K562 (cell line): Measurements from ENCODE around the gene EGF. TPM values are rescaled to one million over a fixed set of nuclear protein-coding genes. Genes with fewer than 3 reads are reported as not detected.

Experiments
- ATAC-seq: fragments of 200-7000 bp; cut with Tn5 transposase; 3 replicates; pipeline ENCODE4 v1.9.1; 2020; ENCODE audit warnings: moderate library complexity
- Bru-seq: library from RNA; stranded (reverse); fragments of 400-500 nt; gene quantifications from one replicate; lab custom pipeline; 2021; lab: Mats Ljungman, UMichigan
- BruChase-seq, 2 experiments: library from RNA; stranded (reverse); fragments of 400-500 nt; gene quantifications; one replicate each; lab custom pipeline; 2021; lab: Mats Ljungman, UMichigan
- BruUV-seq: library from RNA; stranded (reverse); fragments of 400-500 nt; replicated peaks from 2 replicates; lab custom pipeline; 2021; lab: Mats Ljungman, UMichigan
- CTCF ChIA-PET: fragments of 300-600 bp; formaldehyde crosslinking; extraction: SDS; loops from one replicate; lab custom pipeline; 2021; ENCODE audit warnings: low intra/inter-chr PET ratio; lab: Yijun Ruan, JAX
- POLR2A ChIA-PET: fragments of 300-600, 350-650 bp; sonication (Branson Sonifier 250); formaldehyde crosslinking; extraction: SDS; loops from one replicate; lab custom pipeline; 2021; ENCODE audit warnings: antibody characterized with exemption, inconsistent platforms; lab: Yijun Ruan, JAX
- DNase-seq, 4 experiments: peaks; one replicate each; pipeline versions ENCODE4 v3.0.0 to v3.0.0-alpha.2; 2011 to 2018; ENCODE audit warnings: low spot score in 3 of 4, mixed read lengths in 3 of 4; ENCODE audit errors: extremely low read depth in 1 of 4
- FAIRE-seq: peaks from 2 replicates; lab custom pipeline; 2011; peaks lifted over from hg19 to GRCh38; lab: Jason Lieb, UNC
- H2AFZ ChIP-seq: 2 replicates; pipeline ENCODE4 v1.6.0; 2011; ENCODE audit warnings: low read depth, low read length, control low read depth, inconsistent platforms
- H3K27ac ChIP-seq: fragments of 200-600 bp; 3 replicates; pipeline ENCODE4 v1.8.0; 2011; ENCODE audit warnings: low read depth, mild to moderate bottlenecking, control low read depth, inconsistent platforms, low read length, moderate library complexity, mixed read lengths; ENCODE audit errors: extremely low read depth
- H3K27me3 ChIP-seq, 2 experiments: fragments of 300-600 bp in 1 of 2; 2 replicates in 1 of 2; 3 replicates in 1 of 2; pipeline versions ENCODE4 v1.6.0 to v1.8.0; 2011; ENCODE audit warnings: inconsistent platforms in 2 of 2, low read length in 2 of 2, mild to moderate bottlenecking in 1 of 2, mixed read lengths in 1 of 2, moderate library complexity in 1 of 2; ENCODE audit not compliant: control insufficient read depth in 2 of 2, insufficient read depth in 2 of 2
- H3K36me3 ChIP-seq: fragments of 300-600 bp; 3 replicates; pipeline ENCODE4 v1.8.0; 2011; ENCODE audit warnings: mild to moderate bottlenecking, low read length, inconsistent platforms; ENCODE audit not compliant: control insufficient read depth, insufficient read depth
- H3K4me1 ChIP-seq, 2 experiments: fragments of 200-600 bp in 1 of 2; replicated peaks in 1 of 2; 2 replicates in 1 of 2; 3 replicates in 1 of 2; pipeline versions ENCODE4 v1.5.1 to v1.8.0; 2011; ENCODE audit warnings: inconsistent platforms in 2 of 2, low read length in 2 of 2, mild to moderate bottlenecking in 1 of 2, mixed read lengths in 1 of 2, moderate library complexity in 1 of 2; ENCODE audit not compliant: control insufficient read depth in 2 of 2, insufficient read depth in 2 of 2
- H3K4me2 ChIP-seq: 2 replicates; pipeline ENCODE4 v1.6.1; 2011; ENCODE audit warnings: low read length, control low read depth, inconsistent platforms, mixed read lengths; ENCODE audit not compliant: insufficient read depth
- H3K4me3 ChIP-seq: fragments of 200-600 bp; sonication (generic), shearing (Covaris generic); 2 replicates; pipeline ENCODE4 v1.5.1; 2016; ENCODE audit warnings: control low read depth, inconsistent platforms
- H3K79me2 ChIP-seq: fragments of 200-600 bp; 3 replicates; pipeline ENCODE4 v1.8.0; 2011; ENCODE audit warnings: low read length, inconsistent platforms; ENCODE audit not compliant: control insufficient read depth, insufficient read depth
- H3K9ac ChIP-seq, 2 experiments: 2 replicates each; pipeline versions ENCODE4 v1.6.0 to v1.6.1; 2011; ENCODE audit warnings: low read depth in 2 of 2, low read length in 2 of 2, control low read depth in 1 of 2, inconsistent platforms in 1 of 2, mild to moderate bottlenecking in 1 of 2, mixed read lengths in 1 of 2; ENCODE audit not compliant: insufficient read depth in 1 of 2
- H3K9me1 ChIP-seq: one replicate; pipeline ENCODE4 v1.6.0; 2011; ENCODE audit warnings: inconsistent platforms, mild to moderate bottlenecking, low read length, moderate library complexity; ENCODE audit not compliant: control insufficient read depth, insufficient read depth
- H3K9me3 ChIP-seq: replicated peaks from 2 replicates; pipeline ENCODE4 v1.5.1; 2011; ENCODE audit warnings: low read depth, low read length, inconsistent platforms; ENCODE audit not compliant: control insufficient read depth, insufficient read depth
- H4K20me1 ChIP-seq: replicated peaks from 2 replicates; pipeline ENCODE4 v1.6.1; 2011; ENCODE audit warnings: low read length, inconsistent platforms, mixed read lengths; ENCODE audit not compliant: control insufficient read depth, insufficient read depth
- CSDE1 ChIP-seq, 2 experiments: fragments of 450-650 bp; IDR thresholded peaks; 2 replicates each; pipeline ENCODE4 v1.6.1; 2016; ENCODE audit warnings: mild to moderate bottlenecking in 1 of 2
- CXXC5 ChIP-seq: fragments of 250-450 bp; sonication (Bioruptor Pico); IDR thresholded peaks from 2 replicates; pipeline ENCODE4 v1.8.0; 2022; ENCODE audit warnings: inconsistent platforms, mild to moderate bottlenecking, moderate library complexity
- E2F6 ChIP-seq, 2 experiments: IDR thresholded peaks; 2 replicates each; pipeline ENCODE4 v1.6.1; 2011; ENCODE audit warnings: borderline replicate concordance in 1 of 2, control low read depth in 1 of 2, low read depth in 1 of 2, low read length in 1 of 2, mild to moderate bottlenecking in 1 of 2, mixed read lengths in 1 of 2, moderate library complexity in 1 of 2; ENCODE audit not compliant: insufficient read depth in 1 of 2, insufficient read length in 1 of 2, poor library complexity in 1 of 2, severe bottlenecking in 1 of 2; ENCODE audit errors: extremely low read depth in 1 of 2
- EWSR1 ChIP-seq: fragments of 450-650 bp; IDR thresholded peaks from 2 replicates; pipeline ENCODE4 v1.6.1; 2018; ENCODE audit warnings: borderline replicate concordance, mild to moderate bottlenecking, low read depth, moderate library complexity; ENCODE audit not compliant: partially characterized antibody
- POLR2H ChIP-seq: IDR thresholded peaks from 2 replicates; pipeline ENCODE4 v1.6.1; 2016; ENCODE audit warnings: missing genetic modification characterization, low read depth, mild to moderate bottlenecking, control low read depth, missing compliant biosample characterization, moderate library complexity
- RAD51 ChIP-seq: fragments of 450-650 bp; IDR thresholded peaks from 2 replicates; pipeline ENCODE4 v1.7.1; 2016; ENCODE audit warnings: low read depth, mild to moderate bottlenecking, borderline replicate concordance
- SMAD2 ChIP-seq: fragments of 150-350 bp; IDR thresholded peaks from 2 replicates; pipeline ENCODE4 v1.6.1; 2014; ENCODE audit warnings: low read depth, mild to moderate bottlenecking, low read length
- SRF ChIP-seq, 2 experiments: fragments of 250-450, 450-650 bp in 1 of 2; sonication (Bioruptor Pico) in 1 of 2; sonication (generic) in 1 of 2; formaldehyde crosslinking; IDR thresholded peaks; 2 replicates each; pipeline versions ENCODE4 v1.5.0 to v1.5.1; 2020 to 2022; ENCODE audit warnings: mild to moderate bottlenecking in 1 of 2, missing genetic modification reagents in 1 of 2
- TAF15 ChIP-seq: fragments of 200-400 bp; formaldehyde crosslinking; IDR thresholded peaks from 2 replicates; pipeline ENCODE4 v1.6.1; 2017; ENCODE audit warnings: mild to moderate bottlenecking, low read depth, low read length, moderate library complexity
- TOE1 ChIP-seq, 2 experiments: fragments of 450-650 bp in 1 of 2; sonication (generic) in 1 of 2; formaldehyde crosslinking in 1 of 2; IDR thresholded peaks; 2 replicates each; pipeline versions ENCODE4 v1.7.1 to v1.8.0; 2016 to 2022; ENCODE audit warnings: borderline replicate concordance in 2 of 2, mild to moderate bottlenecking in 2 of 2, antibody characterized with exemption in 1 of 2, inconsistent platforms in 1 of 2, low read depth in 1 of 2, missing genetic modification reagents in 1 of 2, moderate library complexity in 1 of 2
- ZFP36 ChIP-seq: fragments of 150-350 bp; IDR thresholded peaks from 2 replicates; pipeline ENCODE4 v1.6.1; 2018; ENCODE audit warnings: low read length, low read depth; ENCODE audit not compliant: partially characterized antibody
- ZNF134 ChIP-seq: fragments of 250-450 bp; sonication (Bioruptor Pico); conservative IDR thresholded peaks from 2 replicates; pipeline ENCODE4 v1.4.0; 2020
- ZNF212 ChIP-seq: fragments of 450-650 bp; formaldehyde crosslinking; IDR thresholded peaks from 2 replicates; pipeline ENCODE4 v1.4.0; 2020; ENCODE audit warnings: mild to moderate bottlenecking
- ZNF695 ChIP-seq: fragments of 450-650 bp; formaldehyde crosslinking; IDR thresholded peaks from 2 replicates; pipeline ENCODE4 v1.4.0; 2020; ENCODE audit warnings: mild to moderate bottlenecking, moderate library complexity
- ZNF77 ChIP-seq: fragments of 250-450 bp; sonication (Bioruptor Pico); IDR thresholded peaks from 2 replicates; pipeline ENCODE4 v1.5.0; 2020
- WGBS: fragments of 100-300 bp; shearing (Covaris generic); methylation state at CpG from one replicate; pipeline ENCODE4 v1.1.6; 2016; ENCODE audit warnings: low coverage, mixed read lengths; ENCODE audit not compliant: insufficient coverage; ENCODE audit errors: missing lambda C conversion rate; 5-methylcytosine and 5-hydroxymethylcytosine counted together
- in situ Hi-C: fragments of 300-500 bp; cut with MboI; formaldehyde crosslinking; loops from 4 replicates; pipeline ENCODE4 v1.15.0; 2018; ENCODE audit warnings: inconsistent platforms, mixed read lengths
- intact Hi-C: fragments of 100-400 bp; cut with micrococcal nuclease; formaldehyde crosslinking; loops from 2 replicates; pipeline ENCODE4 v1.14.2; 2022
- long read RNA-seq, 3 experiments: library from polyadenylated mRNA in 2 of 3; library from RNA in 1 of 3; unstranded in 2 of 3; stranded (forward) in 1 of 3; transcript quantifications; one replicate each; pipeline ENCODE4 v2.0.0, GENCODE V29; 2019 to 2022
- polyA minus RNA-seq, 3 experiments: library from RNA; depleted of rRNA, polyadenylated mRNA; stranded (reverse); fragments of >200 nt; gene quantifications; 2 replicates each; pipeline ENCODE4 v1.2.3, GENCODE V29; 2011
- polyA plus RNA-seq, 8 experiments: library from polyadenylated mRNA; depleted of rRNA in 4 of 8; stranded (reverse) in 5 of 8; unstranded in 3 of 8; fragments of >200 nt; fragmentation: Nextera tagmentation in 2 of 8; fragmentation: Illumina TruSeq in 1 of 8; extraction: Ambion mirVana in 2 of 8; extraction: Trizol in 1 of 8; gene quantifications; 2 replicates each; pipeline versions ENCODE4 v1.2.1 to v1.2.3, GENCODE V29; 2011 to 2014; ENCODE audit warnings: inconsistent platforms in 1 of 8, missing spikeins in 1 of 8
- total RNA-seq, 7 experiments: library from RNA; depleted of rRNA in 6 of 7; stranded (reverse); fragments of >200 nt in 6 of 7; fragmentation: Illumina TruSeq in 2 of 7; extraction: Trizol in 2 of 7; gene quantifications; 2 replicates each; pipeline versions ENCODE4 v1.2.1 to v1.2.3, GENCODE V29; 2011 to 2021; ENCODE audit warnings: low replicate concordance in 1 of 7

The EGF gene
- 1.7 and 3.0 TPM in 2 replicates for total RNA-seq (2011; cell fraction: chromatin; rRNA removed; ENCODE audit: low replicate concordance)
- 0.83 and 1.2 TPM in 2 replicates for total RNA-seq (2011; cell fraction: nucleolus; rRNA removed)
- total RNA-seq (2011; cell fraction: nucleoplasm; rRNA removed), result 2.3 and 2.7 TPM in 2 replicates
- total RNA-seq (2014; rRNA removed) (0.78 and 1.3 TPM in 2 replicates), total RNA-seq (2014; rRNA removed; fragmentation: Illumina TruSeq; extraction: Trizol) (1.6 and 1.7 TPM in 2 replicates), total RNA-seq (2015; rRNA removed; fragmentation: Illumina TruSeq; extraction: Trizol) (2.0 and 2.4 TPM in 2 replicates), total RNA-seq (2021) (1.2 and 1.5 TPM in 2 replicates), polyA plus RNA-seq (2011; rRNA removed) (0.40 and 1.0 TPM in 2 replicates), polyA plus RNA-seq (2014; fragmentation: Illumina TruSeq; extraction: Trizol) (0.91 TPM in 2 replicates), polyA plus RNA-seq (2014; fragmentation: Nextera tagmentation; extraction: Ambion mirVana) (1 to 10 TPM in 1 of 2 experiments, under 1 TPM in 1; 0.32 to 1.0 TPM), polyA plus RNA-seq (2014; rRNA removed) (0.88 and 3.1 TPM in 2 replicates), polyA minus RNA-seq (2011; rRNA and poly(A)+ RNA removed) (1.5 and 3.1 TPM in 2 replicates), Bru-seq, nascent RNA (percentile 38 among the genes with signal in this experiment), BruChase-seq, experiment 1, labeled RNA remaining after a 2-hour chase (percentile 42 among the genes with signal in this experiment), BruChase-seq, experiment 2, labeled RNA remaining after a 6-hour chase (percentile 41 among the genes with signal in this experiment)
- polyA plus RNA-seq (2011; cell fraction: cytosol; rRNA removed), result 0.31 and 0.52 TPM in 2 replicates
- polyA plus RNA-seq (2011; cell fraction: nucleus; rRNA removed), result 1.2 and 2.0 TPM in 2 replicates
- 1.8 and 4.8 TPM in 2 replicates for polyA plus RNA-seq (2012)
- 0.55 TPM in 1 of 2 replicates, not detected in the other for polyA minus RNA-seq (2011; cell fraction: cytosol; rRNA and poly(A)+ RNA removed)
- polyA minus RNA-seq (2011; cell fraction: nucleus; rRNA and poly(A)+ RNA removed), result 0.40 and 2.4 TPM in 2 replicates
- long read RNA-seq, experiment 1, partial matches to known transcripts, result 0 of 1 reads
- long read RNA-seq, experiment 1, other reads (novel, unspliced or antisense), result 1 of 1 reads
- long read RNA-seq, experiment 2, result 0 reads
- long read RNA-seq, experiment 3, partial matches to known transcripts, result 0 of 1 reads
- long read RNA-seq, experiment 3, other reads (novel, unspliced or antisense), result 1 of 1 reads

- DNase-seq (peak; percentile 29 to 75 (median 38)), FAIRE-seq (peak; percentile 85), ATAC-seq (peak; percentile 81)
- Histone ChIP-seq H3K36me3 (no peaks in the 10 kb centered on the region), H3K4me3 (peak within 1 kb of the TSS; percentile 26), H2AFZ (peak within 1 kb of the TSS; percentile 96), H3K4me2 (peak within 1 kb of the TSS; percentile 59), H3K9me1 (no peaks in the 10 kb centered on the region), H4K20me1 (no peaks in the 10 kb centered on the region), H3K4me1 (peaks cover 0 to 16% of the 10 kb centered on the region in 2 experiments; a peak in 3 of 5 replicates), H3K27ac (peak within 1 kb of the TSS; percentile 73), H3K27me3 (no peaks in the 10 kb centered on the region; a peak in 1 of 5 replicates), H3K9ac (peak within 1 kb of the TSS; percentile 46 to 66; a peak in 3 of 4 replicates), H3K79me2 (no peaks in the 10 kb centered on the region), H3K9me3 (no peaks in the 10 kb centered on the region)
- TSS peak; percentile 81 for BruUV-seq
- ChIA-PET POLR2A (interaction anchor here (1.1 to 1.7 kb wide), 2 partner anchors 11 to 17 kb away, joined by 6 to 10 read pairs; no protein-coding TSS in a partner anchor), CTCF (interaction anchor here (0.6 kb wide), 1 partner anchor 86 kb away, joined by 4 read pairs; no protein-coding TSS in a partner anchor)
- intact Hi-C loops (no loop called here), in situ Hi-C loops (no loop called here)
- 8% methylated on average over 8 of the region's 9 CpGs for WGBS
- TF ChIP-seq E2F6 (IDR thresholded peaks at IDR 0.05; ENCODE audit: borderline replicate concordance in 1 of 2, extremely low read depth in 1 of 2, insufficient read depth in 1 of 2, insufficient read length in 1 of 2, low read depth in 1 of 2, low read length in 1 of 2, poor library complexity in 1 of 2, severe bottlenecking in 1 of 2) (no peak), SRF (CRISPR knock-in tag; IDR thresholded peaks at IDR 0.05) (no peak), SMAD2 (no peak), ZNF134 (no peak), TAF15 (no peak), RAD51 (no peak), CSDE1 (IDR thresholded peaks at IDR 0.05) (no peak), EWSR1 (no peak), ZNF77 (CRISPR knock-in tag) (no peak), POLR2H (tag) (peak; percentile 88), ZNF695 (CRISPR knock-in tag) (no peak), CXXC5 (CRISPR knock-in tag) (no peak), ZNF212 (no peak), TOE1 (IDR thresholded peaks at IDR 0.05; ENCODE audit: borderline replicate concordance) (no peak), TOE1 (CRISPR knock-in tag; IDR thresholded peaks at IDR 0.05; ENCODE audit: borderline replicate concordance, low read depth) (no peak), ZFP36 (no peak)
Observed at GRCh38 chr4:109912706-109913595, at the start of gene EGF. Gene EGF, plus strand, starts transcription at chr4:109912883. Its CDS starts 453 bp downstream, at chr4:109913336.
